Keratinocyte (primary cell): Measurements from ENCODE around the gene C1S.

Experiments
- EZH2 ChIP-seq: IDR thresholded peaks from one replicate; pipeline ENCODE4 v1.6.1; 2012; ENCODE audit warnings: inconsistent platforms, mild to moderate bottlenecking, low read length, moderate library complexity
- TF ChIP-seq, protein P1 (sequence below), 3 experiments: IDR thresholded peaks in 1 of 3; conservative IDR thresholded peaks in 1 of 3; optimal IDR thresholded peaks in 1 of 3; 2 replicates in 2 of 3; 3 replicates in 1 of 3; pipeline versions ENCODE3 to v1.5.1; 2011; ENCODE audit warnings: low read length in 3 of 3, mild to moderate bottlenecking in 3 of 3, moderate library complexity in 2 of 3, control low read depth in 1 of 3, inconsistent platforms in 1 of 3; ENCODE audit not compliant: insufficient read depth in 2 of 3; ENCODE audit errors: extremely low read depth in 1 of 3

GRCh38 chr12:7054925-7055324 lies 5.6 kb upstream of the C1S start:
- TF ChIP-seq, protein P1, sequence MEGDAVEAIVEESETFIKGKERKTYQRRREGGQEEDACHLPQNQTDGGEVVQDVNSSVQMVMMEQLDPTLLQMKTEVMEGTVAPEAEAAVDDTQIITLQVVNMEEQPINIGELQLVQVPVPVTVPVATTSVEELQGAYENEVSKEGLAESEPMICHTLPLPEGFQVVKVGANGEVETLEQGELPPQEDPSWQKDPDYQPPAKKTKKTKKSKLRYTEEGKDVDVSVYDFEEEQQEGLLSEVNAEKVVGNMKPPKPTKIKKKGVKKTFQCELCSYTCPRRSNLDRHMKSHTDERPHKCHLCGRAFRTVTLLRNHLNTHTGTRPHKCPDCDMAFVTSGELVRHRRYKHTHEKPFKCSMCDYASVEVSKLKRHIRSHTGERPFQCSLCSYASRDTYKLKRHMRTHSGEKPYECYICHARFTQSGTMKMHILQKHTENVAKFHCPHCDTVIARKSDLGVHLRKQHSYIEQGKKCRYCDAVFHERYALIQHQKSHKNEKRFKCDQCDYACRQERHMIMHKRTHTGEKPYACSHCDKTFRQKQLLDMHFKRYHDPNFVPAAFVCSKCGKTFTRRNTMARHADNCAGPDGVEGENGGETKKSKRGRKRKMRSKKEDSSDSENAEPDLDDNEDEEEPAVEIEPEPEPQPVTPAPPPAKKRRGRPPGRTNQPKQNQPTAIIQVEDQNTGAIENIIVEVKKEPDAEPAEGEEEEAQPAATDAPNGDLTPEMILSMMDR (optimal IDR thresholded peaks at IDR 0.05 in 1 of 3, IDR thresholded peaks at IDR 0.05 in 1 of 3, conservative IDR thresholded peaks at IDR 0.05 in 1 of 3; ENCODE audit: extremely low read depth in 1 of 3, insufficient read depth in 2 of 3, low read length in 3 of 3), result no peak
- TF ChIP-seq EZH2, result no peak
